Hepatocyte (in vitro differentiated cells): ENCODE data around the gene PROK1.

Experiments used
- EZH2 ChIP-seq: fragments of 200-600 bp; sonication (generic); IDR thresholded peaks from 2 replicates; pipeline ENCODE4 v1.6.1; 2016; ENCODE audit warnings: antibody characterized with exemption, mild to moderate bottlenecking, borderline replicate concordance
- TF ChIP-seq, protein P1 (sequence below): fragments of 200-600 bp; sonication (generic); IDR thresholded peaks from 2 replicates; pipeline ENCODE4 v1.5.1; 2016; ENCODE audit warnings: antibody characterized with exemption, mild to moderate bottlenecking; ENCODE audit not compliant: poor library complexity

DNA sequence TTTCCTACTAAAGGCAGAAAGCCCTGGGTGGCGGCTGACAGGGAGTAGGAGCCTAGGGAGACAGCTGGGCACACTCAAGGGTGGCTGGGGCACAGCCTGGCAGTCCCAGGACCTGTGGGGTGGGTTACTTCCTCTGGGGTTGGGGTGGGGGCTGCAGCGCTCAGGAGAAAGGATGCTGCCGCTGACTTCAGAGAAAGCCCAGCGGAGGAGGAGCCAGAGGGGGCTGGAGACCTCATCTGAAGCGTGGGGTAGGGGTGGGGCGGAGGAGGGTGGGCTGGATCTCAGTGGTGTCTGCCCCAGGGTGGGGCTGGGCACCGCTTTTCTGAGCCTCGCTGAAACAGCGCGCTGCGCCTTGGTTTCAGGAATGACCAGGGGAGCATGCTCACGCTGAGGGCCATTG lies 37.2 kb downstream of the PROK1 start:
- TF ChIP-seq, protein P1, sequence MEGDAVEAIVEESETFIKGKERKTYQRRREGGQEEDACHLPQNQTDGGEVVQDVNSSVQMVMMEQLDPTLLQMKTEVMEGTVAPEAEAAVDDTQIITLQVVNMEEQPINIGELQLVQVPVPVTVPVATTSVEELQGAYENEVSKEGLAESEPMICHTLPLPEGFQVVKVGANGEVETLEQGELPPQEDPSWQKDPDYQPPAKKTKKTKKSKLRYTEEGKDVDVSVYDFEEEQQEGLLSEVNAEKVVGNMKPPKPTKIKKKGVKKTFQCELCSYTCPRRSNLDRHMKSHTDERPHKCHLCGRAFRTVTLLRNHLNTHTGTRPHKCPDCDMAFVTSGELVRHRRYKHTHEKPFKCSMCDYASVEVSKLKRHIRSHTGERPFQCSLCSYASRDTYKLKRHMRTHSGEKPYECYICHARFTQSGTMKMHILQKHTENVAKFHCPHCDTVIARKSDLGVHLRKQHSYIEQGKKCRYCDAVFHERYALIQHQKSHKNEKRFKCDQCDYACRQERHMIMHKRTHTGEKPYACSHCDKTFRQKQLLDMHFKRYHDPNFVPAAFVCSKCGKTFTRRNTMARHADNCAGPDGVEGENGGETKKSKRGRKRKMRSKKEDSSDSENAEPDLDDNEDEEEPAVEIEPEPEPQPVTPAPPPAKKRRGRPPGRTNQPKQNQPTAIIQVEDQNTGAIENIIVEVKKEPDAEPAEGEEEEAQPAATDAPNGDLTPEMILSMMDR: no peak
- TF ChIP-seq EZH2: no peak
